ENCODE results near the gene CASZ1.

Gene CASZ1

GRCh38 chr1:10597492-10598388 is 198.7 kb downstream of the CASZ1 start:
- no peak for FAIRE-seq

- no peak for FAIRE-seq
Observed at GRCh38 chr1:10596780-10597179, 199.7 kb downstream of the CASZ1 start.

- no peak for FAIRE-seq
Observed at GRCh38 chr1:10594595-10595223, 201.7 kb downstream of the CASZ1 start.

GRCh38 chr1:10593750-10594149 is 202.7 kb downstream of the CASZ1 start:
- FAIRE-seq = no peak

GRCh38 chr1:10592373-10592772 is 204.1 kb downstream of the CASZ1 start:
- no peak for FAIRE-seq

- no peak for FAIRE-seq
Observed at GRCh38 chr1:10591010-10591409, 205.4 kb downstream of the CASZ1 start.

GRCh38 chr1:10589074-10589473 is 207.4 kb downstream of the CASZ1 start:
- no peak for FAIRE-seq

- no peak for FAIRE-seq
Observed at GRCh38 chr1:10588640-10589039, 207.8 kb downstream of the CASZ1 start.
